ENCODE results near the gene KRT6A.

Gene KRT6A

GRCh38 chr12:52523824-52524223 lies 30.8 kb upstream of the KRT6A start:
- no peak for DNase-seq
- peaks cover 24% of the 10 kb centered on the region for H3K4me1 Mint-ChIP-seq
- peaks cover 4% of the 10 kb centered on the region for H3K27me3 Mint-ChIP-seq (ENCODE audit: low read depth, poor library complexity)
- TF ChIP-seq CTCF (IDR thresholded peaks at IDR 0.05): no peak
- no peaks in the 10 kb centered on the region for H3K9me3 Mint-ChIP-seq
- no peaks in the 10 kb centered on the region for H3K36me3 Mint-ChIP-seq (ENCODE audit: low read depth)
- no peak overlapping the region for H3K4me3 Mint-ChIP-seq
- no peak overlapping the region for H3K27ac Mint-ChIP-seq

- Mint-ChIP-seq H3K9me3 (no peaks in the 10 kb centered on the region), H3K4me1 (peaks cover 24% of the 10 kb centered on the region), H3K27me3 (ENCODE audit: low read depth, poor library complexity) (peaks cover 4% of the 10 kb centered on the region), H3K4me3 (no peak overlapping the region), H3K27ac (no peak overlapping the region), H3K36me3 (ENCODE audit: low read depth) (no peaks in the 10 kb centered on the region)
- DNase-seq: no peak
- no peak for TF ChIP-seq CTCF (IDR thresholded peaks at IDR 0.05)
These were observed 29.4 kb upstream of the KRT6A start for GRCh38 chr12:52522346-52523011.

GRCh38 chr12:52521568-52522266 lies 28.7 kb upstream of the KRT6A start:
- H3K27ac Mint-ChIP-seq: peak overlapping the region; percentile 72
- no peak for DNase-seq
- H3K9me3 Mint-ChIP-seq: no peaks in the 10 kb centered on the region
- H3K27me3 Mint-ChIP-seq (ENCODE audit: low read depth, poor library complexity): peaks cover 4% of the 10 kb centered on the region
- TF ChIP-seq CTCF (IDR thresholded peaks at IDR 0.05): no peak
- H3K36me3 Mint-ChIP-seq (ENCODE audit: low read depth): no peaks in the 10 kb centered on the region
- no peak overlapping the region for H3K4me3 Mint-ChIP-seq
- H3K4me1 Mint-ChIP-seq: peaks cover 24% of the 10 kb centered on the region

DNA sequence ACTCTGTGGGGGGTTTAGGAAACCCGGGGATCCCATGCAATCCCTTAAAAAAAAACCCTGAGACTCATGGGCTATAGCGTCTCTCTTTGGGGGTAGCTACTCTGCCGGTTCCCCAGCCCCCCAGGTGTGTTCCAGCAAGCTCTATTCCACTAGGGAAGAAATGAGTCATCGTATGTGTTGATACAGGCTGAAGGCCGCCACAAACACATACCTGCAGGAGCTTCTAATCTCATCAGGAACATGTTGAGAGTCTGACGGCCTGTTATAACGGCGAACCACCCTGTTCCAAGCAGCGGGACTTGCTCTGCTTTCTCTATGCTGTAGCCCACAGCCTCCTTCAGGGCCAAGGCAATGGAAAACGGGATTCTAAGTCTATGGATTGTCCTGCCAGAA lies 28.1 kb upstream of the KRT6A start:
- peaks cover 4% of the 10 kb centered on the region for H3K27me3 Mint-ChIP-seq (ENCODE audit: low read depth, poor library complexity)
- H3K4me3 Mint-ChIP-seq: no peak overlapping the region
- no peaks in the 10 kb centered on the region for H3K9me3 Mint-ChIP-seq
- TF ChIP-seq CTCF (IDR thresholded peaks at IDR 0.05): no peak
- no peak for DNase-seq
- no peaks in the 10 kb centered on the region for H3K36me3 Mint-ChIP-seq (ENCODE audit: low read depth)
- H3K4me1 Mint-ChIP-seq: peaks cover 24% of the 10 kb centered on the region
- H3K27ac Mint-ChIP-seq: no peak overlapping the region

- Mint-ChIP-seq H3K27me3 (ENCODE audit: low read depth, poor library complexity) (no peaks in the 10 kb centered on the region), H3K9me3 (no peaks in the 10 kb centered on the region), H3K4me1 (peaks cover 24% of the 10 kb centered on the region), H3K27ac (no peak within 1 kb of the TSS), H3K4me3 (no peak within 1 kb of the TSS), H3K36me3 (ENCODE audit: low read depth) (no peaks in the 10 kb centered on the region)
- no peak for TF ChIP-seq CTCF (IDR thresholded peaks at IDR 0.05)
- DNase-seq: no peak
These were observed 27.0 kb upstream of the KRT6A start, which contains the start of gene KRT5 for GRCh38 chr12:52519826-52520662. TSS of gene KRT5 (minus strand) at chr12:52520394. CDS start at chr12:52520296, 98 bp downstream.
